GM23248 (cell line): ENCODE data around the gene ZKSCAN5.

Experiments
- EZH2 ChIP-seq: fragments of 200-600 bp; sonication (generic); IDR thresholded peaks from 2 replicates; pipeline ENCODE4 v1.6.1; 2018; ENCODE audit warnings: antibody characterized with exemption, mild to moderate bottlenecking; ENCODE audit not compliant: insufficient read depth, poor library complexity, severe bottlenecking
- EZH2phosphoT487 ChIP-seq: fragments of 200-600 bp; sonication (generic); IDR thresholded peaks from 2 replicates; pipeline ENCODE4 v1.6.1; 2018; ENCODE audit warnings: antibody characterized with exemption, moderate library complexity, mild to moderate bottlenecking, low read depth; ENCODE audit not compliant: insufficient read depth

GRCh38 chr7:99543081-99543671 lies 38.7 kb downstream of the ZKSCAN5 start:
- TF ChIP-seq EZH2phosphoT487: no peak
- no peak for TF ChIP-seq EZH2
